D721Med (cell line): ENCODE results near the gene CASP5.

Source experiments
- DNase-seq: peaks from one replicate; pipeline ENCODE4 v3.0.0; 2011; ENCODE audit warnings: low spot score; ENCODE audit not compliant: insufficient read length
- FAIRE-seq: peaks from 2 replicates; lab custom pipeline; 2011; peaks lifted over from hg19 to GRCh38; lab: Jason Lieb, UNC
- TF ChIP-seq, protein P1 (sequence below): IDR thresholded peaks from 2 replicates; pipeline ENCODE4 v1.5.1; 2012; ENCODE audit warnings: mild to moderate bottlenecking, control low read depth; ENCODE audit not compliant: insufficient read depth; ENCODE audit errors: missing control alignments

The CASP5 gene

DNA sequence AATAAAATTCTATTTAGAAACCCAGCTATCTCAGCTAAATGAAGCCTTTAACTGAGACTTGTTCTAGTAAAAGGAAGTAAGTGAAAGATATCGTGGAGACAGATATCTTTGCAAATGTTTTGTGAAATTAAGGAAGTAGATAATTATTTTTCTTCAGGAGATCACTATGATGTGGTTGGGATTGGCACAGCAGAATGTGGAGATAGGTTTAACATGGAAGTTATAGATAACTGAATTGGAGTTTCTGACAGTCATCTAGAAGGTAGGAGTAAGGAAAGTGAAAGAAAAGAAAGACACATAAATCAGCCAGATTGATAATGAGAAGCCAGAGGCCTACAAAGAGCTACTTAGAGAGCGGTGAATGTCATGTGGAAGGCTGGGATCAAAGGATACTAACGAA lies 4.7 kb upstream of the CASP5 start:
- FAIRE-seq = no peak
- DNase-seq = no peak
- TF ChIP-seq, protein P1, sequence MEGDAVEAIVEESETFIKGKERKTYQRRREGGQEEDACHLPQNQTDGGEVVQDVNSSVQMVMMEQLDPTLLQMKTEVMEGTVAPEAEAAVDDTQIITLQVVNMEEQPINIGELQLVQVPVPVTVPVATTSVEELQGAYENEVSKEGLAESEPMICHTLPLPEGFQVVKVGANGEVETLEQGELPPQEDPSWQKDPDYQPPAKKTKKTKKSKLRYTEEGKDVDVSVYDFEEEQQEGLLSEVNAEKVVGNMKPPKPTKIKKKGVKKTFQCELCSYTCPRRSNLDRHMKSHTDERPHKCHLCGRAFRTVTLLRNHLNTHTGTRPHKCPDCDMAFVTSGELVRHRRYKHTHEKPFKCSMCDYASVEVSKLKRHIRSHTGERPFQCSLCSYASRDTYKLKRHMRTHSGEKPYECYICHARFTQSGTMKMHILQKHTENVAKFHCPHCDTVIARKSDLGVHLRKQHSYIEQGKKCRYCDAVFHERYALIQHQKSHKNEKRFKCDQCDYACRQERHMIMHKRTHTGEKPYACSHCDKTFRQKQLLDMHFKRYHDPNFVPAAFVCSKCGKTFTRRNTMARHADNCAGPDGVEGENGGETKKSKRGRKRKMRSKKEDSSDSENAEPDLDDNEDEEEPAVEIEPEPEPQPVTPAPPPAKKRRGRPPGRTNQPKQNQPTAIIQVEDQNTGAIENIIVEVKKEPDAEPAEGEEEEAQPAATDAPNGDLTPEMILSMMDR = no peak

GRCh38 chr11:105024394-105024793 lies 1.4 kb upstream of the CASP5 start:
- TF ChIP-seq, protein P1 = no peak
- no peak for DNase-seq
- no peak for FAIRE-seq

GRCh38 chr11:105022527-105022926 lies 441 bp downstream of the CASP5 start:
- TF ChIP-seq, protein P1 = no peak
- no peak for DNase-seq
- no peak for FAIRE-seq

DNA sequence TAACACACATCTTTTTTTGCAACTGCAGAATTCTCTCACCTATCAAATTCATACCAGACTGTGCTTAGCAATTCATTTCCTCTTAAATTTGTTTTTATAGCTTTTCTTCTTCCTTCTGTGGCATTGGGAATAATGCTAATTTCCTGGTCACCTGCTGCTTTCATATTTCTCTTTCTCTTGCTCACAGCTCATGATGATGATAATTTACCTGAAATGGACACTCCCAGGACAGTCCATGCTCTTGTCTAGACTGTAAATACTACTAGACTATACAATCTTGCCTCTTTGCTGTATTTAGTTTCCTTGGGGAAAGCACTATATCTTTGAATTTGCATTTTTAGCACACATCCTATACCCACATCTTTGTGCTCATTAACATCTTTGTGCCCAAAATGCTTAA lies 15.5 kb downstream of the CASP5 start:
- FAIRE-seq = no peak
- DNase-seq = no peak
- TF ChIP-seq, protein P1 = no peak

GRCh38 chr11:105005451-105005845 lies 17.5 kb downstream of the CASP5 start:
- DNase-seq = no peak
- TF ChIP-seq, protein P1 = no peak
- FAIRE-seq = no peak

- DNase-seq = no peak
- no peak for FAIRE-seq
- TF ChIP-seq, protein P1 = no peak
Measured at GRCh38 chr11:105004021-105004420, 18.9 kb downstream of the CASP5 start.

DNA sequence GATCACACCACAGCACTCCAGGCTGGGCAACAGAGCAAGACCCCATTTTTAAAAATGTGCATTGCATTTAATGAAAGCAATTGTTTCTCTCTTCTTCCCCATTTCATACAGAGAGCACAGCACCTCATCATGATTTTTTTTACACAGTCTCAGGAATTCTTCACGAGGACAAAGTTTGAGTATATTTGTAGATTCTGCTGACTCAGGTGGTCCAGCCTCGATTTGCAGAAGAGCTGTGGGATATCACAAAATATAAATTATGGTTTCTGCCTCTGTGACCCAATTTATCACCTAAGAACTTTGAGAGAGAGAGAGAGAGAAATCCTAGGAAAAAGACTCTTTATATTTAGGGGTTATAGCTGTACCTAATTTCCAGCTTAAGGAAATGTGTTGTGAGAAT lies 19.8 kb downstream of the CASP5 start:
- no peak for FAIRE-seq
- TF ChIP-seq, protein P1 = no peak
- no peak for DNase-seq
